UCSD-AML1 (cell line): ENCODE results near the gene ACER1.
"Not testable (repeated sequence)": the region's sequence is repeated elsewhere in the genome, so short reads cannot be mapped to it uniquely, and the experiment has no call there.

Source experiments
- DNase-seq: peaks from one replicate; lab custom pipeline; 2025; ENCODE audit not compliant: unreplicated experiment; lab: John Stamatoyannopoulos, UW

The ACER1 gene

GRCh38 chr19:6358003-6358402, 24.6 kb upstream of the ACER1 start:
- DNase-seq = no peak

- DNase-seq = no peak
Observed at GRCh38 chr19:6357174-6357573, 23.8 kb upstream of the ACER1 start.

- not testable (repeated sequence) for DNase-seq
Observed at GRCh38 chr19:6355321-6356040, 22.1 kb upstream of the ACER1 start.

GRCh38 chr19:6354098-6354674, 20.8 kb upstream of the ACER1 start:
- DNase-seq = no peak

GRCh38 chr19:6352381-6353165, 19.2 kb upstream of the ACER1 start:
- no peak for DNase-seq

GRCh38 chr19:6350688-6351087, 17.3 kb upstream of the ACER1 start:
- DNase-seq = no peak

GRCh38 chr19:6349271-6349670, 15.9 kb upstream of the ACER1 start:
- DNase-seq = not testable (repeated sequence)

GRCh38 chr19:6343462-6343861, 10.1 kb upstream of the ACER1 start:
- DNase-seq = no peak

GRCh38 chr19:6340493-6341201, 7.2 kb upstream of the ACER1 start:
- DNase-seq = no peak

GRCh38 chr19:6334490-6335285, 1.3 kb upstream of the ACER1 start:
- no peak for DNase-seq

GRCh38 chr19:6326815-6327214, 6.6 kb downstream of the ACER1 start:
- no peak for DNase-seq

GRCh38 chr19:6325614-6326013, 7.8 kb downstream of the ACER1 start:
- DNase-seq = no peak

GRCh38 chr19:6324757-6325156, 8.7 kb downstream of the ACER1 start:
- DNase-seq = no peak

- DNase-seq = no peak
Observed at GRCh38 chr19:6322284-6322683, 11.1 kb downstream of the ACER1 start.

GRCh38 chr19:6319376-6319775, 14.0 kb downstream of the ACER1 start:
- DNase-seq = no peak

GRCh38 chr19:6318772-6319171, 14.6 kb downstream of the ACER1 start:
- no peak for DNase-seq

- DNase-seq = not testable (repeated sequence)
Observed at GRCh38 chr19:6315646-6316045, 17.8 kb downstream of the ACER1 start.

- DNase-seq = no peak
Observed at GRCh38 chr19:6313398-6313969, 19.9 kb downstream of the ACER1 start.

GRCh38 chr19:6312018-6312417, 21.4 kb downstream of the ACER1 start:
- DNase-seq = no peak

- no peak for DNase-seq
Observed at GRCh38 chr19:6298413-6298812, 35.0 kb downstream of the ACER1 start.
